Lung (tissue), 12 donors: Measurements from ENCODE around the gene COL1A2. TPM values are rescaled to one million over a fixed set of nuclear protein-coding genes. Genes with fewer than 3 reads are reported as not detected.

Experiments used
- ATAC-seq: fragments of 200-7000 bp; cut with Tn5 transposase; one replicate; pipeline ENCODE4 v1.9.1; 2020; ENCODE audit warnings: moderate number of reproducible peaks; ENCODE audit not compliant: insufficient read depth, low FRiP score
- DNase-seq, 3 donors: peaks; one replicate each; pipeline ENCODE4 v3.0.0-alpha.2; 2013 to 2017
- H3K27ac ChIP-seq, 2 donors: one replicate each; pipeline ENCODE4 v1.5.1; 2013; ENCODE audit warnings: mild to moderate bottlenecking in 2 of 2, moderate library complexity in 2 of 2, control low read depth in 1 of 2, inconsistent platforms in 1 of 2, low read depth in 1 of 2, low read length in 1 of 2
- H3K27me3 ChIP-seq, 3 donors: one replicate each; pipeline ENCODE4 v1.5.1; 2013; ENCODE audit warnings: low read length in 2 of 3; ENCODE audit not compliant: control insufficient read depth in 3 of 3, insufficient read depth in 3 of 3
- H3K36me3 ChIP-seq, 4 donors: one replicate each; pipeline ENCODE4 v1.5.1; 2013; ENCODE audit warnings: low read length in 4 of 4, mild to moderate bottlenecking in 1 of 4, moderate library complexity in 1 of 4; ENCODE audit not compliant: control insufficient read depth in 4 of 4, insufficient read depth in 4 of 4
- H3K4me1 ChIP-seq, 5 donors: one replicate each; pipeline ENCODE4 v1.5.1; 2013; ENCODE audit warnings: low read length in 5 of 5, mild to moderate bottlenecking in 2 of 5, moderate library complexity in 1 of 5; ENCODE audit not compliant: control insufficient read depth in 5 of 5, insufficient read depth in 5 of 5
- H3K4me3 ChIP-seq: one replicate; pipeline ENCODE4 v1.5.1; 2013; ENCODE audit warnings: mild to moderate bottlenecking, control low read depth, moderate library complexity
- H3K9ac ChIP-seq, 2 donors: one replicate each; pipeline ENCODE4 v1.5.1; 2013; ENCODE audit warnings: low read length in 2 of 2, control low read depth in 1 of 2; ENCODE audit not compliant: insufficient read depth in 1 of 2
- H3K9me3 ChIP-seq, 4 donors: one replicate each; pipeline ENCODE4 v1.5.1; 2013; ENCODE audit warnings: low read length in 3 of 4, mild to moderate bottlenecking in 1 of 4, moderate library complexity in 1 of 4; ENCODE audit not compliant: control insufficient read depth in 4 of 4, insufficient read depth in 3 of 4
- CTCF ChIP-seq: IDR thresholded peaks from 2 replicates; pipeline ENCODE4 v1.5.1; 2012; ENCODE audit warnings: mild to moderate bottlenecking; ENCODE audit errors: control extremely low read depth, extremely low read depth
- WGBS, 2 donors: extraction: QIAGEN DNeasy Blood & Tissue Kit; methylation state at CpG; one replicate each; pipeline ENCODE4 v1.1.7; 2013; 5-methylcytosine and 5-hydroxymethylcytosine counted together
- polyA plus RNA-seq, 2 donors: library from polyadenylated mRNA; stranded (reverse); fragments of 200-250 nt; gene quantifications; one replicate each; pipeline ENCODE4 v1.2.1, GENCODE V29; 2013
- total RNA-seq, 2 donors: library from RNA; depleted of rRNA in 1 of 2; stranded (reverse); fragments of >200 nt in 1 of 2; gene quantifications; one replicate each; pipeline ENCODE4 v1.2.1, GENCODE V29; 2014 to 2021
- donor health status: control.
- donor health status: control.
- donor health status: Bipolar disorder and iron deficiency.
- donor health status: healthy.
- donor health status: DM: yes; HTN: yes; CAD: no.

The COL1A2 gene
- total and polyA plus RNA-seq, 4 donors, result 66.3 to 1,768 (median 336) TPM

GRCh38 chr7:94471604-94472003, 76.9 kb downstream of the COL1A2 start:
- no peaks in the 10 kb centered on the region for H3K36me3 ChIP-seq
- H3K9ac ChIP-seq, result no peak overlapping the region
- no peaks in the 10 kb centered on the region for H3K4me1 ChIP-seq
- ATAC-seq, result no peak
- DNase-seq, result no peak
- TF ChIP-seq CTCF, result no peak
- H3K9me3 ChIP-seq, result peaks cover 0 to 4% (median 1%) of the 10 kb centered on the region in 4 donors
- WGBS, 2 donors, result 89 to 91% methylated on average over 2 of the region's 2 CpGs
- no peaks in the 10 kb centered on the region for H3K27me3 ChIP-seq
- H3K4me3 ChIP-seq, result no peak overlapping the region
- H3K27ac ChIP-seq, result no peak overlapping the region

- H3K4me3 ChIP-seq, result no peak overlapping the region
- TF ChIP-seq CTCF, result no peak
- H3K36me3 ChIP-seq, result no peaks in the 10 kb centered on the region
- no peak overlapping the region for H3K27ac ChIP-seq
- WGBS, 2 donors, result 83 to 93% methylated on average over 1 of the region's 1 CpG
- H3K27me3 ChIP-seq, result no peaks in the 10 kb centered on the region
- H3K9me3 ChIP-seq, result peaks cover 0 to 4% (median 1%) of the 10 kb centered on the region in 4 donors
- no peak for DNase-seq
- H3K9ac ChIP-seq, result no peak overlapping the region
- no peak for ATAC-seq
- H3K4me1 ChIP-seq, result no peaks in the 10 kb centered on the region
Observed at GRCh38 chr7:94472608-94473007, 77.9 kb downstream of the COL1A2 start.

- Histone ChIP-seq H3K4me3 (no peak overlapping the region), H3K27me3 (no peaks in the 10 kb centered on the region), H3K9ac (no peak overlapping the region), H3K4me1 (no peaks in the 10 kb centered on the region), H3K27ac (no peak overlapping the region), H3K36me3 (no peaks in the 10 kb centered on the region), H3K9me3 (peaks cover 0 to 2% (median 0%) of the 10 kb centered on the region in 4 donors)
- ATAC-seq (no peak), DNase-seq (no peak)
- 74 to 89% methylated on average over 5 of the region's 5 CpGs for WGBS, 2 donors
- TF ChIP-seq CTCF, result no peak
Observed at GRCh38 chr7:94476251-94476840, 81.7 kb downstream of the COL1A2 start.

GRCh38 chr7:94477878-94478277, 83.2 kb downstream of the COL1A2 start:
- WGBS, 2 donors, result 57 to 66% methylated on average over 1 of the region's 1 CpG
- DNase-seq (no peak), ATAC-seq (no peak)
- H3K9ac ChIP-seq, result no peak overlapping the region
- H3K36me3 ChIP-seq, result no peaks in the 10 kb centered on the region
- no peak for TF ChIP-seq CTCF
- no peaks in the 10 kb centered on the region for H3K9me3 ChIP-seq
- no peaks in the 10 kb centered on the region for H3K27me3 ChIP-seq
- H3K27ac ChIP-seq, result no peak overlapping the region
- H3K4me3 ChIP-seq, result no peak overlapping the region
- H3K4me1 ChIP-seq, result no peaks in the 10 kb centered on the region
